Body of pancreas (tissue), 4 donors: ENCODE measurements around the gene PPT2. TPM values are rescaled to one million over a fixed set of nuclear protein-coding genes. Genes with fewer than 3 reads are reported as not detected.

Source experiments
- ATAC-seq: fragments of 150-250 bp; one replicate; pipeline ENCODE4 v1.9.1; 2016
- DNase-seq, 4 donors: peaks; one replicate each; pipeline ENCODE4 v3.0.0-alpha.2; 2019
- H3K27ac ChIP-seq, 4 donors: fragments of 200-600 bp; sonication (generic); 1 replicate in 3 of 4; 2 replicates in 1 of 4; pipeline versions ENCODE4 v1.5.1 to v1.6.1; 2016 to 2019; ENCODE audit warnings: mild to moderate bottlenecking in 1 of 4, mixed read lengths in 1 of 4, moderate library complexity in 1 of 4
- H3K27me3 ChIP-seq, 2 donors: fragments of 200-600 bp; sonication (generic); one replicate each; pipeline ENCODE4 v1.6.0; 2016; ENCODE audit warnings: mild to moderate bottlenecking in 1 of 2
- H3K36me3 ChIP-seq, 2 donors: fragments of 200-600 bp; sonication (generic); replicated peaks in 1 of 2; 2 replicates each; pipeline ENCODE4 v1.5.1; 2016; ENCODE audit warnings: low read depth in 2 of 2; ENCODE audit not compliant: insufficient read depth in 1 of 2
- H3K4me1 ChIP-seq: fragments of 200-600 bp; sonication (generic); one replicate; pipeline ENCODE4 v1.6.0; 2016
- H3K4me3 ChIP-seq, 2 donors: fragments of 200-600 bp; sonication (generic); 1 replicate in 1 of 2; 2 replicates in 1 of 2; pipeline ENCODE4 v1.5.1; 2016 to 2019
- H3K9me3 ChIP-seq, 3 donors: fragments of 200-600 bp; sonication (generic); 1 replicate in 2 of 3; 2 replicates in 1 of 3; pipeline ENCODE4 v1.5.1; 2016
- POLR2A ChIP-seq, 3 donors: fragments of 450-650 bp; IDR thresholded peaks; one replicate each; pipeline ENCODE4 v1.6.1; 2016; ENCODE audit warnings: antibody characterized with exemption in 3 of 3, mild to moderate bottlenecking in 2 of 3
- WGBS, 2 donors: methylation state at CpG; one replicate each; pipeline ENCODE4 v1.1.5; 2017; 5-methylcytosine and 5-hydroxymethylcytosine counted together
- intact Hi-C: fragments of 100-400 bp; cut with DNase I; formaldehyde crosslinking; loops from one replicate; pipeline ENCODE4 v1.15.1; 2023
- total RNA-seq, 2 donors: library from RNA; depleted of rRNA; stranded (reverse); fragments of >200 nt; gene quantifications; one replicate each; pipeline ENCODE4 v1.1.0, GENCODE V29; 2016
- TF ChIP-seq, protein P1 (sequence below), 7 experiments: fragments of 450-650 bp in 4 of 7; fragments of 200-600 bp in 3 of 7; sonication (generic) in 3 of 7; IDR thresholded peaks; one replicate each; pipeline ENCODE4 v1.5.1; 2016 to 2019; ENCODE audit warnings: antibody characterized with exemption in 7 of 7

The PPT2 gene
- total RNA-seq, 2 donors from 2014 or later, result 3.6 to 9.9 TPM

DNA sequence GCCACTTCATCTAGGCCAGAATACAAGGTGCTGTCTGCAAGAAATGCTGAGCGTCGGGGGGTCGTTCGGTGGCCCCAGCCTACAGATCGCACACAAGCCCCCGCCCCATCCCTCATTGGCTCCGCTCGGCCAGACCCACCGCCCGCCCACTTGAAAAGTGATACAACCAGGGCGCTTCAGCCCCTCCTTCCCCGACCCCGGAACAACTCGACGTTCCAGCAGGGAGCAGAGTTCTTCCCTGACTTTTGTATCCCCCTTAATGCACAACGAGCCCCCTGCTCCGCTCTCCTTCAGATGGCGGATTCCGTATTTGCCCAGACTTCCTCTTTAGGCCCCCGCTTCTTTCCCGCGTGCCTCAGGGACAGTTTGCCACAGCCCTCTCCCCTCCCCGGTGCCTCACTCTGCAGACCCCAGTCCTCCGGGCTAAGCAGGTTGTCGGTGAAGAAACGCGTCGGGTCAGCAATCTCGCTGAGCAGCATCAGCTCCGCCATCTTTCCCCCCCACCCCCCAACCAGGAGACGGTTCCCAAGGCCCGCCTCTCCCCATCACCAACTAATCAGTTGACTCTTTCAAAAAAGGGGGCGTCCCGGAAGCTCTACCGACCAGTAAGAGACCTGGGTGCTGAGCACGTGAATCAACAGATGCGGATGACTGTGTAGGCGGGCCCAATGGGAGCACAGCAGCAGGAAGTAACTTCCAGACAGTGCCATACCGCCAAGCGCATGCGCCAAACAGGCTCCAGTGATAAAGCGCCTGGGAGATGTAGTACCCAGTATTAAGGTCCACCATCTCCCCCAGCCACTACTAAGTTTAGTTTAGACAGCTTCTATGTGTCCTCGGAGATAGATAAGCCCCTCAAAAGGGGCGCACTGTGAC lies 26.0 kb upstream of the PPT2 start, which contains the start of gene ATF6B:
ATF6B (minus strand) TSS at position 530 of the 876 bp plus-strand sequence; CDS start at position 491, 39 bp downstream.
- H3K4me3 ChIP-seq, result peak within 1 kb of the TSS; percentile 72 to 88
- WGBS, 2 donors, result 1% methylated on average over 35 to 44 of the region's 44 CpGs
- H3K27ac ChIP-seq, result peak within 1 kb of the TSS; percentile 68 to 95 (median 86)

DNA sequence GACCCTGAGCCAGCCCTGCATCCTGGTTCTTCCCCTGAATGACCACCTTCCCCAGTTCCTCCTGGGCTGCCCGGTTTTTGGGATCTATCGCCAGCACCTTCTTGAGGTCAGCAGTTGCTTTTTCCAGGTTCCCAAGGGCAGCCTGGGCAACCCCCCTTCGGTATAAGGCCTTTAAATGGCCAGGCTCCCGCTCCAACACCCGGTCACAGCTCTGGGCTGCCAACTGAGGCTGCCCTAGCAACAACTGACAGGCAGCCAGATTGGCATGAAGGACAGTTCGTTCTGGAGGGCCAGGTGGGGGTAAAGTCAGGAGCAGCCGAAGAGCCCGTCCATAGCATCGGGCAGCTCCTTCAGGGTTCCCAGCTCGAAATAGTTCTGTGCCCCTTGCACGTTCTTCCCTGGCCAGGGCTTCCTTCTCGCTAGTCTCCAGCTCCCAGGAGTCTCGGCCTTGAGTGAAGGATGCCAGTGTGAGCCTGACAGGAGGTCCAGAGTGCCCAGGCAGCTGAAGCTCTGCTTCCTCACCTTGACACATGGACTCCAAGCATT lies 25.1 kb upstream of the PPT2 start:
- intact Hi-C loops, result no loop called here
- peak overlapping the region in 3 of 4 donors; percentile 78 to 95 (median 93) for H3K27ac ChIP-seq
- H3K36me3 ChIP-seq, result peaks cover 0 to 3% of the 10 kb centered on the region in 2 donors
- no peaks in the 10 kb centered on the region for H3K27me3 ChIP-seq
- H3K4me1 ChIP-seq, result peaks cover 38% of the 10 kb centered on the region
- 75 to 78% methylated on average over 11 to 13 of the region's 13 CpGs for WGBS, 2 donors
- no peak for TF ChIP-seq POLR2A (IDR thresholded peaks at IDR 0.05)
- TF ChIP-seq, protein P1, sequence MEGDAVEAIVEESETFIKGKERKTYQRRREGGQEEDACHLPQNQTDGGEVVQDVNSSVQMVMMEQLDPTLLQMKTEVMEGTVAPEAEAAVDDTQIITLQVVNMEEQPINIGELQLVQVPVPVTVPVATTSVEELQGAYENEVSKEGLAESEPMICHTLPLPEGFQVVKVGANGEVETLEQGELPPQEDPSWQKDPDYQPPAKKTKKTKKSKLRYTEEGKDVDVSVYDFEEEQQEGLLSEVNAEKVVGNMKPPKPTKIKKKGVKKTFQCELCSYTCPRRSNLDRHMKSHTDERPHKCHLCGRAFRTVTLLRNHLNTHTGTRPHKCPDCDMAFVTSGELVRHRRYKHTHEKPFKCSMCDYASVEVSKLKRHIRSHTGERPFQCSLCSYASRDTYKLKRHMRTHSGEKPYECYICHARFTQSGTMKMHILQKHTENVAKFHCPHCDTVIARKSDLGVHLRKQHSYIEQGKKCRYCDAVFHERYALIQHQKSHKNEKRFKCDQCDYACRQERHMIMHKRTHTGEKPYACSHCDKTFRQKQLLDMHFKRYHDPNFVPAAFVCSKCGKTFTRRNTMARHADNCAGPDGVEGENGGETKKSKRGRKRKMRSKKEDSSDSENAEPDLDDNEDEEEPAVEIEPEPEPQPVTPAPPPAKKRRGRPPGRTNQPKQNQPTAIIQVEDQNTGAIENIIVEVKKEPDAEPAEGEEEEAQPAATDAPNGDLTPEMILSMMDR (IDR thresholded peaks at IDR 0.05), result no peak
- peak overlapping the region in 1 of 2 donors; percentile 40 for H3K4me3 ChIP-seq
- no peak for DNase-seq
- H3K9me3 ChIP-seq, result no peaks in the 10 kb centered on the region
- ATAC-seq, result no peak

More for the DNA sequence above, 26.0 kb upstream of the PPT2 start, which contains the start of gene ATF6B:
- peaks cover 38% of the 10 kb centered on the region for H3K4me1 ChIP-seq
- H3K36me3 ChIP-seq, result peaks cover 0 to 3% of the 10 kb centered on the region in 2 donors
- no peaks in the 10 kb centered on the region for H3K9me3 ChIP-seq
- peak; percentile 98 to 100 (median 100) for DNase-seq
- ATAC-seq, result peak; percentile 91
- TF ChIP-seq, protein P1 (IDR thresholded peaks at IDR 0.05), result no peak
- peak in 2 of 3 donors; percentile 76 to 81 for TF ChIP-seq POLR2A (IDR thresholded peaks at IDR 0.05)
- H3K27me3 ChIP-seq, result no peaks in the 10 kb centered on the region
- intact Hi-C loops, result no loop called here

DNA sequence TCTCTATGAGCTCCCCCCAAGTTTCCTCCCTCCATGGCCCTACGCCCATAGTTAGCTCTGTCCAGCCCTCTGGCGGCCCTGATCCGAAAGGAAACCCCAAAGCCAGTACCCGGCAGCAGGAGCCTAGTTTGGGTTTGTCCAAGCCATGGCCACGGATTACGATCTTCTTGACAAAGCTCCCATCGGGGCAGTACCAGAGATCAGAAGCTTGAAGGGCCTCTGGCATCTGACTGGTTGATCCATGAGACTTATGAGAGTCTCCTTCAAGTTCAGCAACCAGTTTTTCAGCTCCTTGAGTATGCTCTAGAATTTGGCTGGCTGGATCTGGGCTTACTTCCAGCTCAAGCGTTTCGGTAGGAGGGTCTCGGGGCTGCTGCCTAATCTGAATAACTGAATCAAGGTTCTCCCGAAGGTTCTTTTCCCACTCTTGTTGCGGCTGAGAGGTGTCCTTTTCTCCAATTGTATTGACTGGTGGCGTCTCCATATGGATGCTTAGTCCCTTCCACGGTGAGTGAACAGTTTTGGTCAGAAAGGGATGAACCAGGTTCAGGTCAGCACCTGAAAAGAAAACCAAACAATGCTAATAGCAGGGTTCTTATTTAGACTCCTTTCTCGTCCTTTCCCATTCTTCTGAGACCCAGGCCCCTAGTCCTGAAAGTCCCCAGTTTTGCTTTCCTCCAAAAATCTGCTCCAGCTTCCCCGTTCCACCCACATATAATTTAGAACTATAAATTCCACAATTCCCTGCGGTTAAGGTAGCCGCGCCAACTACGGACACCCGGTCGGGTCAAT lies 24.4 kb upstream of the PPT2 start:
- H3K9me3 ChIP-seq, result no peaks in the 10 kb centered on the region
- peak overlapping the region; percentile 78 to 95 (median 86) for H3K27ac ChIP-seq
- no peaks in the 10 kb centered on the region for H3K27me3 ChIP-seq
- ATAC-seq (peak; percentile 58), DNase-seq (no peak)
- peaks cover 0 to 3% of the 10 kb centered on the region in 2 donors for H3K36me3 ChIP-seq
- H3K4me1 ChIP-seq, result peaks cover 38% of the 10 kb centered on the region
- intact Hi-C loops, result no loop called here
- H3K4me3 ChIP-seq, result peak overlapping the region; percentile 10 to 40
- 11 to 28% methylated on average over 16 to 22 of the region's 22 CpGs for WGBS, 2 donors
- TF ChIP-seq, protein P1 (IDR thresholded peaks at IDR 0.05), result no peak
- TF ChIP-seq POLR2A (IDR thresholded peaks at IDR 0.05), result no peak

DNA sequence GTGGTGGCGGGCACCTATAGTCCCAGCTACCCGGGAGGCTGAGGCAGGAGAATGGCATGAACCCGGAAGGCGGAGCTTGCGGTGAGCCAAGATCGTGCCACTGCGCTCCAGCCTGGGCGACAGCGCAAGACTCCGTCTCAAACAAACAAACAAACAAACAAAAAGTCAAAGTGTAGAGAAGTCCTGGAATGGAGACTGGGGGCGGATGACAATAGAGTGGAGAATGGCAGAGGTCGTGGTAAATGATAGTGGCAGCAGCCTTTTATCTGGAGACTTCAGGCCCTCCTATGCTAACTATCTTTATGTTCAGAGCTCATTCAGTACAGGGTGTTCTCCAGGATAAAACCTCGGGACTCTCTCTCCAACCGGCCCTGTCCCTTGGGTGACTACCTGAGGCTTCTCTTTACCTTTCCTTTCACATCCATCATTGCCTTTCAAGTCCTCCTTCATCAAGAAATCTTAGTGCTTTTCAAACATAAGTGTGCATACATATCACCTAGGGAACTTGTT lies 22.4 kb upstream of the PPT2 start:
- WGBS, 2 donors, result 81 to 84% methylated on average over 14 of the region's 14 CpGs
- intact Hi-C loops, result no loop called here
- DNase-seq (no peak), ATAC-seq (no peak)
- Histone ChIP-seq H3K27me3 (no peaks in the 10 kb centered on the region), H3K9me3 (no peaks in the 10 kb centered on the region), H3K4me1 (peaks cover 30% of the 10 kb centered on the region), H3K27ac (no peak overlapping the region), H3K4me3 (no peak overlapping the region), H3K36me3 (no peaks in the 10 kb centered on the region)
- TF ChIP-seq, protein P1 (IDR thresholded peaks at IDR 0.05), result no peak
- no peak for TF ChIP-seq POLR2A (IDR thresholded peaks at IDR 0.05)
